ENCODE measurements around the gene LILRB4. TPM values are rescaled to one million over a fixed set of nuclear protein-coding genes. Genes with fewer than 3 reads are reported as not detected.

LILRB4 gene
- total RNA-seq, 1 donor from 2014 or later = not detected

DNA sequence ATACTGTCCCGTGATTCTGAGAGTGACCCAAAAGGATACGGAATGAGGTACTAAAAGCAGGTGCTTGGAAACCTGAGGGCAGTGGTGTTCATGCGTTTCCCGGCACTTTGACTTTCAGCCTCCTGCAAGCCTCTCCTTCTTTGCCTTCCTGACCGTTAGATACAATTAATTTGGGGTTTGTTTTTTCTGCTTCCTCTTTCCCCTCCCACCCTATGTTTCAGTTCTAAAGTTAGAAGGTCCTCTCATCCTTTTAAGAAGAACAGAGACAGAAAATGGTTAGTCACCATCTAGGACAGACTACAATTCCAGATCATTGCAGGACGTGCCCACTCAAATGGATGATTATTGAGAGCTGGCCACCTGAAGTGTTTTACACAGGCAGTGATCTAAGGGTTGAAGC is 1.8 kb upstream of the LILRB4 start:
- Histone ChIP-seq H3K27ac (no peak overlapping the region), H3K9me3 (ENCODE audit: low read depth) (peaks cover 3% of the 10 kb centered on the region), H3K4me3 (no peak overlapping the region), H3K79me2 (ENCODE audit: low read depth) (no peaks in the 10 kb centered on the region), H3K9ac (no peak overlapping the region), H3K4me1 (no peaks in the 10 kb centered on the region), H2AFZ (replicated peaks) (no peak overlapping the region), H3F3A (ENCODE audit: low read depth) (no peaks in the 10 kb centered on the region), H3K36me3 (no peaks in the 10 kb centered on the region), H3K4me2 (no peak overlapping the region), H4K20me1 (ENCODE audit: low read depth) (no peaks in the 10 kb centered on the region), H3K27me3 (no peaks in the 10 kb centered on the region)
- Mint-ChIP-seq H3K27ac (no peak overlapping the region), H3K27me3 (ENCODE audit: insufficient read depth, low read depth) (peaks cover 7% of the 10 kb centered on the region), H3K4me3 (no peak overlapping the region), H3K9me3 (peaks cover 56% of the 10 kb centered on the region), H3K4me1 (no peaks in the 10 kb centered on the region), H3K36me3 (no peaks in the 10 kb centered on the region)
- TF ChIP-seq EZH2 (IDR thresholded peaks at IDR 0.05) = no peak
- TF ChIP-seq, protein P1, sequence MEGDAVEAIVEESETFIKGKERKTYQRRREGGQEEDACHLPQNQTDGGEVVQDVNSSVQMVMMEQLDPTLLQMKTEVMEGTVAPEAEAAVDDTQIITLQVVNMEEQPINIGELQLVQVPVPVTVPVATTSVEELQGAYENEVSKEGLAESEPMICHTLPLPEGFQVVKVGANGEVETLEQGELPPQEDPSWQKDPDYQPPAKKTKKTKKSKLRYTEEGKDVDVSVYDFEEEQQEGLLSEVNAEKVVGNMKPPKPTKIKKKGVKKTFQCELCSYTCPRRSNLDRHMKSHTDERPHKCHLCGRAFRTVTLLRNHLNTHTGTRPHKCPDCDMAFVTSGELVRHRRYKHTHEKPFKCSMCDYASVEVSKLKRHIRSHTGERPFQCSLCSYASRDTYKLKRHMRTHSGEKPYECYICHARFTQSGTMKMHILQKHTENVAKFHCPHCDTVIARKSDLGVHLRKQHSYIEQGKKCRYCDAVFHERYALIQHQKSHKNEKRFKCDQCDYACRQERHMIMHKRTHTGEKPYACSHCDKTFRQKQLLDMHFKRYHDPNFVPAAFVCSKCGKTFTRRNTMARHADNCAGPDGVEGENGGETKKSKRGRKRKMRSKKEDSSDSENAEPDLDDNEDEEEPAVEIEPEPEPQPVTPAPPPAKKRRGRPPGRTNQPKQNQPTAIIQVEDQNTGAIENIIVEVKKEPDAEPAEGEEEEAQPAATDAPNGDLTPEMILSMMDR (IDR thresholded peaks at IDR 0.05) = no peak
- TF ChIP-seq EZH2phosphoT487 (IDR thresholded peaks at IDR 0.05) = no peak
- DNase-seq (ENCODE audit: low spot score) = no peak

DNA sequence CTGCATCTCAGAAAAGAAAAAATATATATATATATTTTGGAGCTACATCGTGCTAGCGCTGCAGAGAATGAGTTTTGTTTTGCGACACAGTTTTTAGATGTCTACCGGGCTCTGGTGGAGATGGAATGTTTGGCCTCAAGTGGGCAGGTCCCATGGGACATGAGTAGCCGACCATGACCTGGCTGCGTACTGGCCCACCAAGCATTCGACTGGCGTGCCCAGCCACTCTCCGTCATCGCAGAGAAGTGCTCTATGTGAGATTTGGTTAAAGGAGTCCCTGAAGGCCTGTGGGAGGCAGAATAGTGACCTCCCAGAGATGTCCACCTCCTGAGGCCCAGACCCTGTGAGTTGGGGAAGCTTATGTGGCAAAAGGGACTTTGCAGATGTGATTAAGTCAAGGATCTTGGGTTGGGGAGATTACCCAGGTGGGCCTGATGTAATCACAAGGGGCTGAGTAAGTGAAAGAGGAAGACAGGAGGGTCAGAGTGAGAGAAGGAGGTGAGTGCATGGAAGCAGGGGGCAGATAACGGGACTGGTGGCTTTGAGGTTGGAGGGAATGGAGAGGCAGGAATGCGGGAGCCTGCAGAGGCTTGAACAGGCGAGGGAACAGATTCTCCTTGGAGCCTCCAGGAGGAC is 821 bp upstream of the LILRB4 start:
- TF ChIP-seq EZH2 (IDR thresholded peaks at IDR 0.05) (no peak), EZH2phosphoT487 (IDR thresholded peaks at IDR 0.05) (no peak)
- TF ChIP-seq, protein P1 (IDR thresholded peaks at IDR 0.05) = no peak
- Mint-ChIP-seq H3K27me3 (ENCODE audit: insufficient read depth, low read depth) (peaks cover 7% of the 10 kb centered on the region), H3K4me3 (no peak overlapping the region), H3K27ac (no peak overlapping the region), H3K36me3 (no peaks in the 10 kb centered on the region), H3K4me1 (no peaks in the 10 kb centered on the region), H3K9me3 (peaks cover 58% of the 10 kb centered on the region)
- Histone ChIP-seq H3F3A (ENCODE audit: low read depth) (no peaks in the 10 kb centered on the region), H4K20me1 (ENCODE audit: low read depth) (no peaks in the 10 kb centered on the region), H3K79me2 (ENCODE audit: low read depth) (no peaks in the 10 kb centered on the region), H3K9ac (no peak overlapping the region), H3K9me3 (ENCODE audit: low read depth) (peaks cover 3% of the 10 kb centered on the region), H3K4me1 (no peaks in the 10 kb centered on the region), H3K27ac (no peak overlapping the region), H3K36me3 (no peaks in the 10 kb centered on the region), H2AFZ (replicated peaks) (no peak overlapping the region), H3K4me2 (no peak overlapping the region), H3K4me3 (no peak overlapping the region), H3K27me3 (no peaks in the 10 kb centered on the region)
- no peak for DNase-seq (ENCODE audit: low spot score)

DNA sequence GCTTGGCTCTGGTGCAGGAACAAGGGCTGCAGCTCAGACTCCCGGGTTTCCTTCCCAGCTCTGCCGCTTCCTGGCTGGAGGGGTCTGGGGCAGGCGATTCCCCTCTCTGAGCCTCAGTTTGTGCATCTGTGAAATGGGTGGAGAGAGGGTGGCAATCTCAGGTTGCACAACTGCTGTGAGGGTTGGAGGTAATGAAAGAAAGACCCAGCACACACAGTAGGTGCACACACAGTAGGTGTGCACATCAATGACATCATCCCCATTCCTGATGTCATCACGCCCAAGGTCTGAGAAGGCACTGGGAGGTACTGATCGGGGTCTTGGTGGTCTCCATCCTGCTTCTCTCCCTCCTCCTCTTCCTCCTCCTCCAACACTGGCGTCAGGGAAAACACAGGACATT is 2.7 kb downstream of the LILRB4 start:
- no peaks in the 10 kb centered on the region for H3K9me3 ChIP-seq (ENCODE audit: low read depth)
- H3K4me1 ChIP-seq = no peaks in the 10 kb centered on the region
- H3K4me2 ChIP-seq = no peak overlapping the region
- H3K4me1 Mint-ChIP-seq = no peaks in the 10 kb centered on the region
- H3K36me3 Mint-ChIP-seq = no peaks in the 10 kb centered on the region
- no peaks in the 10 kb centered on the region for H3K79me2 ChIP-seq (ENCODE audit: low read depth)
- peaks cover 6% of the 10 kb centered on the region for H3K27me3 Mint-ChIP-seq (ENCODE audit: insufficient read depth, low read depth)
- DNase-seq (ENCODE audit: low spot score) = no peak
- H3K4me3 Mint-ChIP-seq = no peak overlapping the region
- H3K27ac ChIP-seq = no peak overlapping the region
- no peaks in the 10 kb centered on the region for H3K27me3 ChIP-seq
- no peak for TF ChIP-seq EZH2phosphoT487 (IDR thresholded peaks at IDR 0.05)
- peaks cover 41% of the 10 kb centered on the region for H3K9me3 Mint-ChIP-seq
- no peak overlapping the region for H2AFZ ChIP-seq (replicated peaks)
- H3K36me3 ChIP-seq = no peaks in the 10 kb centered on the region
- no peaks in the 10 kb centered on the region for H4K20me1 ChIP-seq (ENCODE audit: low read depth)
- no peak overlapping the region for H3K9ac ChIP-seq
- no peaks in the 10 kb centered on the region for H3F3A ChIP-seq (ENCODE audit: low read depth)
- H3K27ac Mint-ChIP-seq = no peak overlapping the region
- H3K4me3 ChIP-seq = no peak overlapping the region

DNA sequence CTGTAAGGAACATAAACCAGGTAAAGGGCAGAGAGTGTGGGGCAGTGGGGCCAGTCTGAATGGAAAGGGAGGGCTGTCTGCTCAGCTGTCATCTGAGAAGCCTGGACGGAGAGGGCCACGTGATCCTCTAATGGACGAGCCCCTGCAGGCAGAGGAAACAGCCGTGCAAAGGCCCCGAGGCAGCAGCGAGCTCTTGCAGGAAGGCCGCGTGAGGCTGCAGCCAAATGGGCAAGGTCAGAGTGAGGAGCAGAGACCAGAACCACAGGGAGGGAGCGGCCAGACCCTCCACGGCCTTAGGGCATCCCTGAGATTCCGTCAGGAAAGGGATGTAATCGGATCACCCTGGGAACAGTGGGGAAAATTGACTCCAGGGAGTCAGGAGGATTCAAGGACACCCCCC is 4.4 kb downstream of the LILRB4 start:
- TF ChIP-seq, protein P1 (IDR thresholded peaks at IDR 0.05) = no peak
- TF ChIP-seq EZH2 (IDR thresholded peaks at IDR 0.05) (no peak), EZH2phosphoT487 (IDR thresholded peaks at IDR 0.05) (no peak)
- H3K9ac ChIP-seq = no peak overlapping the region
- no peaks in the 10 kb centered on the region for H3K4me1 ChIP-seq
- H3K36me3 Mint-ChIP-seq = no peaks in the 10 kb centered on the region
- H3K79me2 ChIP-seq (ENCODE audit: low read depth) = no peaks in the 10 kb centered on the region
- H3K27me3 ChIP-seq = no peaks in the 10 kb centered on the region
- peaks cover 32% of the 10 kb centered on the region for H3K9me3 Mint-ChIP-seq
- no peak for DNase-seq (ENCODE audit: low spot score)
- no peak overlapping the region for H3K27ac Mint-ChIP-seq
- no peaks in the 10 kb centered on the region for H3F3A ChIP-seq (ENCODE audit: low read depth)
- no peak overlapping the region for H3K27ac ChIP-seq
- peaks cover 5% of the 10 kb centered on the region for H3K27me3 Mint-ChIP-seq (ENCODE audit: insufficient read depth, low read depth)
- no peaks in the 10 kb centered on the region for H3K36me3 ChIP-seq
- no peaks in the 10 kb centered on the region for H3K4me1 Mint-ChIP-seq
- no peak overlapping the region for H3K4me2 ChIP-seq
- H3K4me3 ChIP-seq = no peak overlapping the region
- H2AFZ ChIP-seq (replicated peaks) = no peak overlapping the region
- no peaks in the 10 kb centered on the region for H3K9me3 ChIP-seq (ENCODE audit: low read depth)
- no peak overlapping the region for H3K4me3 Mint-ChIP-seq
- H4K20me1 ChIP-seq (ENCODE audit: low read depth) = no peaks in the 10 kb centered on the region
